ENCODE data around the gene CT47A1.
"Not testable (repeated sequence)": the region's sequence is repeated elsewhere in the genome, so short reads cannot be mapped to it uniquely, and the experiment has no call there.

CT47A1 gene

GRCh38 chrX:120985660-120986059, at the start of gene CT47A1:
Gene CT47A1 (minus strand): TSS chrX:120985760. CDS start chrX:120985529, 231 bp downstream.
- not testable (repeated sequence) for DNase-seq (ENCODE audit: low read depth)

GRCh38 chrX:121032531-121032930, 47.0 kb upstream of the CT47A1 start:
- no peak for DNase-seq (ENCODE audit: low read depth)

GRCh38 chrX:121030083-121030482, 44.5 kb upstream of the CT47A1 start:
- DNase-seq (ENCODE audit: low read depth) = no peak

GRCh38 chrX:121028419-121028818, 42.9 kb upstream of the CT47A1 start:
- DNase-seq (ENCODE audit: low read depth) = no peak

- DNase-seq (ENCODE audit: low read depth) = no peak
Measured at GRCh38 chrX:121014826-121015225, 29.3 kb upstream of the CT47A1 start.

GRCh38 chrX:121013897-121014455, 28.4 kb upstream of the CT47A1 start:
- DNase-seq (ENCODE audit: low read depth) = no peak

GRCh38 chrX:121011254-121011653, 25.7 kb upstream of the CT47A1 start:
- DNase-seq (ENCODE audit: low read depth) = no peak

GRCh38 chrX:121010218-121010617, 24.7 kb upstream of the CT47A1 start:
- DNase-seq (ENCODE audit: low read depth) = no peak

- DNase-seq (ENCODE audit: low read depth) = no peak
Measured at GRCh38 chrX:121009764-121010163, 24.2 kb upstream of the CT47A1 start.

GRCh38 chrX:121008920-121009319, 23.4 kb upstream of the CT47A1 start:
- DNase-seq (ENCODE audit: low read depth) = no peak

GRCh38 chrX:121000589-121000988, 15.0 kb upstream of the CT47A1 start:
- DNase-seq (ENCODE audit: low read depth) = no peak

GRCh38 chrX:120999413-120999812, 13.9 kb upstream of the CT47A1 start:
- no peak for DNase-seq (ENCODE audit: low read depth)

GRCh38 chrX:120956500-120956899, 29.1 kb downstream of the CT47A1 start, which contains the start of gene CT47A7:
Gene CT47A7 (minus strand): TSS chrX:120956600. CDS start chrX:120956345, 255 bp downstream.
- DNase-seq (ENCODE audit: low read depth) = not testable (repeated sequence)
